Measurements from ENCODE around the gene ADISSP. TPM values are rescaled to one million over a fixed set of nuclear protein-coding genes. Genes with fewer than 3 reads are reported as not detected.

ADISSP gene
- total and polyA plus RNA-seq, 2 donors (not counting 1 experiment from before 2014, with no cell fraction given) = 17.0 to 23.5 TPM

- Histone ChIP-seq H3K27ac (ENCODE audit: insufficient read depth, low read length) (no peak overlapping the region), H3K27me3 (ENCODE audit: control insufficient read depth, insufficient read depth, low read length) (peaks cover 12% of the 10 kb centered on the region), H2AFZ (ENCODE audit: low read length) (no peak overlapping the region), H3K9ac (ENCODE audit: insufficient read depth, low read length) (no peak overlapping the region), H3K4me1 (ENCODE audit: control insufficient read depth, extremely low read depth, insufficient read depth, low read length) (no peaks in the 10 kb centered on the region), H4K20me1 (ENCODE audit: control insufficient read depth, extremely low read depth, insufficient read depth, low read length) (no peaks in the 10 kb centered on the region), H3K79me2 (ENCODE audit: control insufficient read depth, insufficient read depth, low read length) (no peaks in the 10 kb centered on the region), H3K36me3 (ENCODE audit: control insufficient read depth, insufficient read depth, low read length) (no peaks in the 10 kb centered on the region), H3K4me2 (ENCODE audit: extremely low read depth, insufficient read depth, low read length) (no peak overlapping the region), H3K4me3 (replicated peaks in 1 of 4; ENCODE audit: control extremely low read depth in 1 of 4, insufficient read depth in 1 of 4, low read depth in 3 of 4, low read length in 4 of 4) (no peak overlapping the region), H3K9me3 (ENCODE audit: control insufficient read depth, insufficient read depth, low read depth, low read length) (no peaks in the 10 kb centered on the region)
- no peak for DNase-seq (ENCODE audit: low read depth in 2 of 2)
- TF ChIP-seq EZH2 (IDR thresholded peaks at IDR 0.05; ENCODE audit: low read length, missing control alignments) (no peak), CTCF (conservative IDR thresholded peaks at IDR 0.05 in 1 of 2, IDR thresholded peaks at IDR 0.05 in 1 of 2; ENCODE audit: low read depth in 1 of 2, low read length in 2 of 2) (no peak)
Observed at GRCh38 chr20:3735768-3736167, 31.8 kb downstream of the ADISSP start.

GRCh38 chr20:3734111-3734843 lies 33.3 kb downstream of the ADISSP start:
- H3K27me3 ChIP-seq (ENCODE audit: control insufficient read depth, insufficient read depth, low read length) = peaks cover 14% of the 10 kb centered on the region
- H3K79me2 ChIP-seq (ENCODE audit: control insufficient read depth, insufficient read depth, low read length) = no peaks in the 10 kb centered on the region
- no peaks in the 10 kb centered on the region for H4K20me1 ChIP-seq (ENCODE audit: control insufficient read depth, extremely low read depth, insufficient read depth, low read length)
- H3K27ac ChIP-seq (ENCODE audit: insufficient read depth, low read length) = no peak overlapping the region
- TF ChIP-seq CTCF (conservative IDR thresholded peaks at IDR 0.05 in 1 of 2, IDR thresholded peaks at IDR 0.05 in 1 of 2; ENCODE audit: low read depth in 1 of 2, low read length in 2 of 2) (no peak), EZH2 (IDR thresholded peaks at IDR 0.05; ENCODE audit: low read length, missing control alignments) (no peak)
- H3K4me3 ChIP-seq (replicated peaks in 1 of 4; ENCODE audit: control extremely low read depth in 1 of 4, insufficient read depth in 1 of 4, low read depth in 3 of 4, low read length in 4 of 4) = no peak overlapping the region
- no peak overlapping the region for H3K9ac ChIP-seq (ENCODE audit: insufficient read depth, low read length)
- no peaks in the 10 kb centered on the region for H3K36me3 ChIP-seq (ENCODE audit: control insufficient read depth, insufficient read depth, low read length)
- H3K4me1 ChIP-seq (ENCODE audit: control insufficient read depth, extremely low read depth, insufficient read depth, low read length) = no peaks in the 10 kb centered on the region
- DNase-seq (ENCODE audit: low read depth in 2 of 2) = no peak
- no peak overlapping the region for H3K4me2 ChIP-seq (ENCODE audit: extremely low read depth, insufficient read depth, low read length)
- no peaks in the 10 kb centered on the region for H3K9me3 ChIP-seq (ENCODE audit: control insufficient read depth, insufficient read depth, low read depth, low read length)
- no peak overlapping the region for H2AFZ ChIP-seq (ENCODE audit: low read length)

- H3K4me3 ChIP-seq (replicated peaks in 1 of 4; ENCODE audit: control extremely low read depth in 1 of 4, insufficient read depth in 1 of 4, low read depth in 3 of 4, low read length in 4 of 4) = no peak overlapping the region
- TF ChIP-seq EZH2 (IDR thresholded peaks at IDR 0.05; ENCODE audit: low read length, missing control alignments) = no peak
- no peak for TF ChIP-seq CTCF (conservative IDR thresholded peaks at IDR 0.05 in 1 of 2, IDR thresholded peaks at IDR 0.05 in 1 of 2; ENCODE audit: low read depth in 1 of 2, low read length in 2 of 2)
- no peaks in the 10 kb centered on the region for H3K79me2 ChIP-seq (ENCODE audit: control insufficient read depth, insufficient read depth, low read length)
- no peaks in the 10 kb centered on the region for H3K4me1 ChIP-seq (ENCODE audit: control insufficient read depth, extremely low read depth, insufficient read depth, low read length)
- no peak overlapping the region for H3K9ac ChIP-seq (ENCODE audit: insufficient read depth, low read length)
- no peaks in the 10 kb centered on the region for H4K20me1 ChIP-seq (ENCODE audit: control insufficient read depth, extremely low read depth, insufficient read depth, low read length)
- peaks cover 18% of the 10 kb centered on the region for H3K27me3 ChIP-seq (ENCODE audit: control insufficient read depth, insufficient read depth, low read length)
- H3K9me3 ChIP-seq (ENCODE audit: control insufficient read depth, insufficient read depth, low read depth, low read length) = no peaks in the 10 kb centered on the region
- no peak overlapping the region for H3K27ac ChIP-seq (ENCODE audit: insufficient read depth, low read length)
- no peak for DNase-seq (ENCODE audit: low read depth in 2 of 2)
- H2AFZ ChIP-seq (ENCODE audit: low read length) = no peak overlapping the region
- H3K4me2 ChIP-seq (ENCODE audit: extremely low read depth, insufficient read depth, low read length) = no peak overlapping the region
- no peaks in the 10 kb centered on the region for H3K36me3 ChIP-seq (ENCODE audit: control insufficient read depth, insufficient read depth, low read length)
Observed at GRCh38 chr20:3733119-3733995, 34.2 kb downstream of the ADISSP start.
